ENCODE data around the gene STEAP3. TPM values are rescaled to one million over a fixed set of nuclear protein-coding genes. Genes with fewer than 3 reads are reported as not detected.

Gene STEAP3
- polyA plus RNA-seq, 12 donors = 5.3 to 27.1 (median 14.7) TPM; not detected in 1

DNA sequence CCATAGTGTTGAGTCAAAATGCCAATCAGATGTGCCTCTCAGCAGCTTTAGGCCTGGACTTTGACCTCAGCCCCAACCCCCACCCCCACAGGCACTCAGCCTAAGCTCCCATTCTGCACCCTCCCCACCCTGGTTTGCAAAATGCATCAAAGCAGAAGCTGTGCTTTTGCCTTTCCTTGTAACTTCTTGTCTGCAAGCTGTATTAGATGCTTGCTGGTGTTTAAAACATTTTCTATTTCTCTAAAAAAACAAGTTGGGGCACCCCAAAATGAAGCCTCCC, 26.6 kb upstream of the STEAP3 start:
- no peak for DNase-seq

DNA sequence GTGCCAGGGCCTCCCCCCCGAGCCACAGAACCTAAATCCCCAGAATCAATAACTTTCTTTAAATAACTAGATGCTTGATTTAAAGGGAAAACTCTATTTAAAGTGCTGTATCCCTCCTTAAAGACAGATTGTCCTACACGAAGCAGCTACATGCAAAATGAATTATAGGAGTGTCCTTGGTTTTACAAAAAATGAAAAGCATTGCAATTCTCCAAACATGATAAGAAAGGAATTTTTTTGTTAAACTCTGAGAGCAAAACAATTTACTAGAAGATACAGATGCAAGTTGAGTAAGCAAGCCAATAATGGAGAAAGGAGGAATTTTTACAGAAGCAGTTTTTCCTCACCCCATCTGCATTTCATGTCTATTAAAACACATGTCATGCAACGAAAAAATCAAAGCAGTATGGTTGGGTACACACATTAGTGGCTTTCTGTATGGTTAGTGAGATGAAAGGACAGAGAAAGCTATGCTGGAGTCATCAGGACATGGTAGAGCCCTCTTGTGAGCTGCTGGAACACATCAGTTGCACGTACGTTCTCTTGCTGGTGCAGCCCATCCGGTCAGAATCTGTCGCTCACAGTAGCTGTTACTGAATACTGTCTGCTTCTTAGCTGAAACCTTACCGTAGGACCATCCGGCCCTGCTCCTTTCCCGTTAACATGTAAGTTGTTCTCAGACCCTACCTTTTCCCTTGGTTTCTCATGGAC, 25.9 kb upstream of the STEAP3 start:
- no peak for DNase-seq

DNA sequence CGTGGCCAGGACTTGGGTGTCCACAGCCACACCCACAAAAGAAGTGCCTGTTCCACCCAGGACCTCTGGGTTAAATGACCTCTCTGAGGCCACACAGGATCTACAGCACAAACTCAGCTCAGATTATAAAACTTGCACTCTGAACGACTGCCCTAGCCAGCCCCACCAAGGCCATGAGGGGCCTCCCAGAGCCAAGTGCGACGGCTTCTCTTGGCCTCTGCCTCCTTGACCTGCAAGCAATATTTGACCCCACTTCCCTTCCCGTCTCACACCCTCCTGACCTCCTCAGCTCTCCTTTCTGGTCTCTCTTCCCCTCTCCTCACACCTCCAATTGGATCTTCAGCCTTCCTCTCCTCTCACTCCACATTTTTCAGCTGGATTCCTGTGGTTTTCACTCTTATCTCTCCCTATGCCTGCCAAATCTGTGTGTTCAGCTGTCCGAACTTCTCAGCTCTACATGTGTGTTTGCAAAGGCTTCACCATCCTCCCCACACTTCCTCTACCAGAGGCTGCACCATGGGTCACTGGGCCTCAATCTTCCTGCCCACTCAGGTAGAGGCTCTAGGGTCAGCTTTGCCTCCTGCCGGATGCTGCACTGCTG, 25.3 kb upstream of the STEAP3 start:
- no peak for DNase-seq

DNA sequence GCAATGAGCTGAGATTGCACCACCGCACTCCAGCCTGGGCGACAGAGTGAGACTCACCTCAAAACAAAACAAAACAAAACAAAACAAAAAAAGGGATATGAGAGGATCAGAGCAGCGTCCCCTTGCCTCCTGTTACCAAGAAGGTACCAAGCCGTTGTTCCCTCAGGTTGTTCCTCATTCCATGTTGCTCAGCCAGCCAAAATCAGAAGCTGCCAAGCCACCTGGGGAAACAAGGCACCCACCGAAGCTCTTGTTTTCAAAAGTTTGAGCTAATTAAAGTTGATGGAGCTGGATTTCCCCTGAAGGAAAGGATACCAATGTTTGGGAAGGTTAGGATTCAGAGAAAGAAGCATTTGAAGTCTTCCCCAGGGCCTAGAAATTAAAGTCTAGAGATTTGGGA, 21.8 kb upstream of the STEAP3 start:
- DNase-seq = no peak

DNA sequence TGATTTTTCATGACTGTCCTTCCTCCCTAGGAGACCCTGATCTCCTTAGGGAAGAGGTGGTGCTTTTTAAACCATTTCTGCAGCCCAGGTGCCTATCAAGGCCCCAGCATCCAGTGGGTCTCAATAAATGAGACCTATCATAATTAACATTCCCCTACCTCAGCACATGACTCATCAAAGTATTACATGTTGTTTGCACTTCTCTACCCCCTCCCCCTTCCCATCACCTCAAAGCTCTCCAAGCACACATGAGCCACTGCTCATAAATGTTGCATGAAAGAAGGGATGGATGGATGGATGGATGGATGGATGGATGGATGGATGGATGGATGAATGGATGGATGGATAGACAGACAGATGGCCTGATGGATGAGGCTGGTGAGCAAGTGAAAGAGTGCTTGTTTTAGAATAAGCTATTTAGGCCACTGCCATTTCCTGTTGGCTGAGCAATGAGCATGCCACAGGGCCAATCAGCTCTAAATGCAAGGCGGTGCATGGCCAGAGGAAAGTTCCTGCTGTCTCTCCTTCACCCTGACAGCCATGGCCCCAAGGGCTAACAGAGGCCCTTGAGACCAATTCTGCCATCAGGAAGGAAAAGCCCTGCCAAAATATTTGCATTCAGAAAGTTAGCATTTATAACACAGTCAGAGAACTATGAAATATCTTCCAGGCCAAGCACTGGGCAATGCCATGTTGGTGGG, 20.9 kb upstream of the STEAP3 start:
- no peak for DNase-seq

DNA sequence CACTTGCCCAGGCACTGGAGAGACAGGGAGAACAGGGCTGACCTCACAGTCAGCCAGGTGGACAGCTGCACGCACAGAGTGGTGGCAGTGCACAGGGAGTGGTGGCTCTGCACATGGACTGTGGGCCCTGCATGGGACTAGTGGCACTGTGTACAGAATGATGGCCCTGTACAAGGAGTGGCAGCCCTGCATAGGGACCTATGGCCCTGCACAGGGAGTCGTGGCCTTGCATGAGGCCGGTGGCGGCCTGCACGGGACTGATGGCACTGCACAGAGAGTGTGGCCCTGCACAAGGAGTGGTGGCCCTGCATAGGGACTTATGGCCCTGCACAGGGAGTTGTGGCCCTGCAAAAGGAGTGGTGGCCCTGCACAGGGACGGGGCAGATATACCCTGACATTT, 19.1 kb upstream of the STEAP3 start:
- no peak for DNase-seq

DNA sequence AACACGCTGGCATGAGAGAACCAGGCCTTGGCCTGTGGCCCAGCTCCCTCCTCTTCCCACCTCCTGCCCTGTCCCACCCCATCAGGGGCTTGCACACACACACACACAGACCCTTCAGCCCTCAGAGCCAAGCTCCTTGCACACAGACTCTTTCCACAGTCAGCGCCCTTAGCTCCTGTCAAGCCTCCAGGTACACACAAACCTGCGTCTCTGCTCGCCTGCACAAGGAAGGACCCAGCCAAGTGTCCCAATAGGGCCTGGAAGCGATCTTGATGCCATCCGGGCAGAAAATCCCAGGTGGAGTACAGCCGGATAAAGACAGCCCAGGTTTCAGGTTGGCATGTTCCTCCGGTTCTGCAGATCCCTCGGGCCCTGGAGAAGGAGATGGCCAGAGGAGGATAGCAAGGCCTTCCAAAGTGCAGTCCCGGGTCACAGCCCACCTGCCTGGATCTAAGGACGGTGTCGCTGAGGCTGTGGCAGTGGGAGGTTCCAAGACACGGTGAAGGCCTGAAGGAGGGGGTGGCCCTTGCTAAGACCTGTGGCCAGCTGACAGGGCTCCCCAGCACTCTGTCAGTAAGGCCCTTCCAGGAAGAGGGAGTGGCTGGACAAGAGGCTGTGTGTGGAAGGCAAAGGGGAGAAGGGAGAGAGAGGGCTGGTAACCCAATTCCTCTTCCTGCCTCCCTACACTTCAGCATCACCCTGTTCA, 18.5 kb upstream of the STEAP3 start:
- DNase-seq = no peak

DNA sequence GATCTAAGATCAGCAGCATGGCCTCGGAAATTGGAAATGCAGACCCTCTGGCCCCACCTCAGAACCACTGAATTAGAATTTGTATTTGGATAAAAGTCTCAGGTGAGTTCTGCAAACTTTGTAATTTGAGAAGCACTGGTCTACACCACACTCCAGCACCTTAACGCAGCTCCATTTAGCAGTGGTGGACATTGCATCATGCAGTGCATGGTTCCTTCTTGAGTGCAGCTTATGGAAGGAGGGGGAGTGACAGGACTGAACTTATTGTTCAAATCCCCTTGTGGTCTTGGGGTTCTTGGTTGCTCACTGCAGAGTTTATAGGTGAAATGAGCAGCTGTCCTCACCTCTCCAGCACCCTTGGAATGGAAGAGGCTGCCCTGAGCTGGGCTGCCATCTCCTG, 17.4 kb upstream of the STEAP3 start:
- no peak for DNase-seq

DNA sequence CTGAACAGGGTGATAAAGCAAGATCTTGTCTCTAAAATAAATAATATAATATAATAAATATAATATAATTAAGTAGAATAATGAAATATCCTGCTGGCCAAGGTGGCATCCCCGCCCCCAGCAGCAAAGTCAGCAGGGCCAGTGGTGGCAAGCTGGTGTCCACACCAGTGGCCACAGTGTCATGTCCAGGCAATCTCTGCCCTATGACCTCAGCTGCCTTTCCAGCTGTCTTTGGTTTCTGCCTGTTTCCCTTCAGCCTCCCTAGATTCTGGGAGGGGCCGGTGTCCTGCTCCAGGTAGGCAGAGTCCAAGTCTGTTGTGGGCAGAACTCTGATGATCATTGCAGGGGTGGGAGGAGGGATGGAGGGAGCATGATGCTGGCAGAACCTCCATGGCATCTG, 16.2 kb upstream of the STEAP3 start:
- DNase-seq = no peak

DNA sequence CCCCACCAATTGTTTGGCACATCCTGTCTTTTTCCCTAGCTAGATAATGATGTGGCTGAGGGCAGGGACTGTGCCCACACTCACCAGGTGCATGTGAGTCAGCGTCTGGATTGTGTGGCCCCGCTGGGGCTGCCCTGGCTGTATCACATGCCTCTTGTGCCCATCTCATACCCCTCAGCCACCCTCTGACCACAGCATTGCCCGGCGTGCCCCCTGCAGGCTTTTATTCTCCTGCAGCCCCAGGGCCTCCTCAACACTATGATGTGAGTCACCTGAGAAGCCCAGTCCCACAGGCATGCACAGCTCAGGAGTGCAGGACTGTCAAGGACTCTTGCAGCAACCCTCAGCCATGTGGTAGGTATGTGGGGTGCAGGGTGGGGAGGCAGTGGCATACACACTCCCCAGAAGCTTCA, 14.8 kb upstream of the STEAP3 start:
- DNase-seq = no peak

DNA sequence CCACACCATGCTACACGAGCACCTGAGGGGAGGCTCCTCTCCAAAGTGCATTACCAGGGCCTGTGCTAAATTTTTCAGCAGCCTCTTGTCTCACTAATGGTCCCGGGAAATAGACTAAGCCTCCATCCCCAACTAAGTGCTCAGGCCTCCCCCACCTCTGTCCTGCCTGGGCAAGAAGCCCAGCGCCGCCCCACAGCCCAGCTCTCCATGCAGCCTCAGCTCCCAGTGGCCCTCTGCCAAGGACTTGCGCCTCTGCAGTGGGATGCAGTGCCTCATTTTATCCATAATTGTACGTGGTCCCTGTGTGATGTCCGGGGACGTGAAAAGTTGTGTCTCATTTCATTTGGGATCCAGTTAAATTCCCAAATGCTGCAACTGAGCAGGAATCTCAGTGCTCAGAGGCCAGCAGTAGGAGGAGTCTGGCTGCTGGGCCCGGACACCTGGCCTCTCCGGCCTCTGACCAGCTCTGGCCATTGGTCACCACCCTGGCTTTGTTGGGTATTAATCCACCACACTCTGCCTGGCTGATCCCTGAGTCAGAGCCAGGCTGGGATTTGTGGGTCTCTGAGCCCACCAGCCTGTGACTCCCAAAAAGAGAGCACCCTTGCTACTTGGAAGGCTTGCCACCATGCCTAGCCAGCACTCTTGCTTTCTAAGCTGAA, 11.4 kb upstream of the STEAP3 start:
- no peak for DNase-seq

DNA sequence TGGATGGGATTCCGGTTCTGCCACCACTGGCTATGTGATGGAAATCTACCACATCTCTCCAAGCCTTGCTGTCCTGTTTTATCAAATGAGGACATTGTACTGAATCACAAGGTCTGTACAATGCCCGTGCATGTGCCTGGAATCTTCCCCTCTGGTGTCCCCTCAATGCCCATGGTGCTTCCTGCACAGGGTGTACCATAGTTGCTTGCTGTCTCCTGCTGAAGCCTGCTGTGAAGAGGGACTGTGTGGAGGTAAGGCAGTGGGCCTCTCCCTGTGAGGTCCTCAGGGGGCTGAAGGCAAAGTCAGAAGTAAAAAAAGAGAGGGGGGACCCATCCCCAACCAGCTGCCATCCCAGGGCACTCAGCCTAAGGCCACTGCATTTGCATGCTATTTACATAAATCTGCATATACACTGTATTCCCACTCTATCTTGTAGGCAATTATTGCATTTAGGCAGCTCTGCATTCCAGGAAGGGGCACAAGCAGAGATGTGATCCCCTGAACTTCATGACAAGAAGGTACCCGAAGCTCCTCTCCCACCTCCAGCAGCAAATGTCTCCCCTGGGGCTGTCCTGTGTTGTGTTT, 9.1 kb upstream of the STEAP3 start:
- DNase-seq = no peak

DNA sequence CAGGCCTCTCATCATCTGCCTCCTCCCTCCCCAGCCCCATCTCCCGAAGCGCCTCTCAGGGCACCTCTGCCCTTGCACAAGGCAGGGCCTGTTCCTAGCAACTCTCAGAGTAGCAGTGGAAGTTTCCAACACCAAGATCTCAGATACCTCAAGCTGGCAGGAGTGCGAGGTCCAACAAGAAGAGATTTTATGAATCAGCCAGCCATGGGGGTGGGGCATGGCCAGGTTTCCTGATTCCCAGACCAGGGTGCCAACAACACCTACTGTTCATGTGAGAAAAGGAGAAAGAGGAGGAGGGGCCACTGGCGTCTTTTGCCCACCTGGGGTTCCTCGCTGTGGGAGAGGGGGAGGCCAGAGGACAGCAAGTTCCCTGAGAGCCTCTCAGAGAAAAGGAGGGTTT, 6.6 kb upstream of the STEAP3 start:
- no peak for DNase-seq

DNA sequence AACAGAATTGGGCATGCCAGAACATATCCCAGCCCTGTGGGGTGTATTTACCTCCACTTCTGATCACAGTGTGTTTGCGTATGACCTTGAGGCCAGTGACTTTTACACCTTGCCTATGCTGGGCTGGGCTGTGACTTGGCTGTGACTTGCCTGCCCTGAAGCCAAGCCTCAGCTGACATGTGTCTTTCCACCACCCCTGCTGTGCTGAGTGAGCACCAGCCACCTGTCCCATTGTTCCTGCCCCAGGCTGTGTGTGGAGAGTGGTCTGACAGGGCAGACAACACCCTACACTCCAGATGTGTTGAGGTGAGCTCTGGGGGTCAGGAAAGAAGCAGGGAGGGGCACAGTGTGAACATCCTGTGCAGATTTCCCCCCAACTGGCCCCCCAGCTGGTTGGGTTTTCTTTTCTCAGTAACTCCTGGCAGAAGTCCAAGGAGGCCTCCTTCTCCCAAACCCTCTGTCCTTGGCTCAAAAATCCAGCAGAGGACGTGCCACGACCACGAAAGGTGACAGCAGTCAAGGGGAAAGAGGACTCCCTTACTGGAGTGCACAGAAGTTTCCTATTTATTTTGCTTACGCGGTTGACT, 5.1 kb upstream of the STEAP3 start:
- peak; percentile 44 for DNase-seq

DNA sequence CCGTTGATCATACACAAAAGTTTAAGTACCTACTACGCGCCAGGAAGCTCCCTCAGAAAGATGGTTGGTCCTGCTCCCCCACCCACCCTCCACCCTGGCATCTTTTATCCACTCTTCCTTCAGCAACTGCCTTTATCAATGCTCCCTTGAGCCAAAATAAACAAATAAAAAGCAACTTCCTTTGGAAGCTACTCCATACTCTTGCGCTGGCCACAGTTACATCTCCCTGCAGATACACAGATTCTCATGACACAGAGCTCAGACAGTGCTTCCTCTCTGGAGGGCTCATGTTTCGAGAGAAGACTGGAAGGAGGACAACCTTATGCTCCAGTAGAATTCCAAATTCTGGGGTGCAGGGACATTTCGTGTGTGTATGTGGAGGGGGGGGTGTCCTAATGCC, 3.8 kb upstream of the STEAP3 start:
- DNase-seq = no peak

DNA sequence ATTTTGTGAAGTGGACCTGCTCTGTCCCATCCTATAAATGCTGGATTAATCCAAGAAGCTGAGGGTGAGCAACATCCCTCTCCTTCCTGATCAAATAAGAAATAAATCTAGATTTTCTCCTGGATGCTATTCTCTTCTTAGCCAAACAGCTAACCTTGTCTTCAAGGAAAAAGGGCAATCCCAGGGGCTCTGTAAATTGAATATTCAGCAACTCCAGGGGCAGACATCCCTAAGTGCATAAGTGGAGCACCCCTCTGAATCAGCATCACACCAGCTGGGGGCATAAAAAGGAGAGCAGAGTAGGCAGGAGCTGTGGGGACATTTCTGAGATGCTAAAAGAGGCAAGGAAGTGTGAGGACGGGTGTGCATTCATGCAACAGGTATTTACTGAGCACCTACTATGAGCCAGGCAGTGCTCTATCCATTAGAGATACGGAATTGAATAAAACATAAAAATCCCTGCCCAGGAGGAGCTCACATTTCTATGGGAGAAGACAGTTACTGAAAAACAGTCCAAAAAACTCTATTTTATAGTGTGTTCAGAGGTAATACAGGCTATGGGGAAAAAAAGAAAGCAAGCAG, 2.8 kb upstream of the STEAP3 start:
- no peak for DNase-seq

DNA sequence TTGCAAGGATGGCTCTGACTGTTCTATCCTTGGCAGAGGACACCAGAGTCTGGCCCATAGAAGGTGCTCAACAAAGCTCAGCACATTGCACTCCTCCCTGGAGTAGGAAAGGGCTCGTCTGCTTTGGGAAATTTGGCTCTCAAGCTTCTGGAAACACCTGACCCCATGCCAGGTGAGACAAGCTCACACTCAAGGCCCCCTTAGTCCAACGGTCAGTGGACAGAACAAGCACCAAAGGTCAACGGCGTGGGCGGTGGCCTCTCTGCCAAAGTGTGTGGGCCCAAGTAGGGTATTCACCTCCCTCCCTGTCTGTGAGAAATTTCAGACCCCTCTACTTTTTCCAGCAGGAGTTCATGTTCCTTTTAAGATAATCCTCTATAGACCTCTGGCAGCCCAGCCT, 2.0 kb upstream of the STEAP3 start:
- DNase-seq = no peak

DNA sequence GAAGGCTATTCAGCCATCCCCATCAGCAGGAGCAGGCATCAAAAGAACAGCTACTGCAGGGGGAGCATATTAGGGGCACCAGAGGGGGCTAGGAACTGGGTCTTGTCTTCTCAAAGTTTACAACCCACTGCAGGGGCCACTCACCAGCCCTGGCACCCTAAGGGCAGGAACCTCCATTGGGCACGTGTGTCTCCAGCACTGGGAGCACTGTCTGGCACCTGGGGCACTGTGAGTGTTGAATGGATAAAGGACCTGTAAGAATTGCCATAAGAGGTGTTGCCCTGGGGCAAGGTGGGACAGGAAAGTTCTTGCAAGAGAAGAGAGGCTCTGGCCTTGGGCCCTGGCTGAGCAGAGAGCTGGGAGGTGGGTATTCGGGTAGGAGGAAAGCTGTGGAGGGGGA, 1.4 kb upstream of the STEAP3 start:
- DNase-seq = no peak

DNA sequence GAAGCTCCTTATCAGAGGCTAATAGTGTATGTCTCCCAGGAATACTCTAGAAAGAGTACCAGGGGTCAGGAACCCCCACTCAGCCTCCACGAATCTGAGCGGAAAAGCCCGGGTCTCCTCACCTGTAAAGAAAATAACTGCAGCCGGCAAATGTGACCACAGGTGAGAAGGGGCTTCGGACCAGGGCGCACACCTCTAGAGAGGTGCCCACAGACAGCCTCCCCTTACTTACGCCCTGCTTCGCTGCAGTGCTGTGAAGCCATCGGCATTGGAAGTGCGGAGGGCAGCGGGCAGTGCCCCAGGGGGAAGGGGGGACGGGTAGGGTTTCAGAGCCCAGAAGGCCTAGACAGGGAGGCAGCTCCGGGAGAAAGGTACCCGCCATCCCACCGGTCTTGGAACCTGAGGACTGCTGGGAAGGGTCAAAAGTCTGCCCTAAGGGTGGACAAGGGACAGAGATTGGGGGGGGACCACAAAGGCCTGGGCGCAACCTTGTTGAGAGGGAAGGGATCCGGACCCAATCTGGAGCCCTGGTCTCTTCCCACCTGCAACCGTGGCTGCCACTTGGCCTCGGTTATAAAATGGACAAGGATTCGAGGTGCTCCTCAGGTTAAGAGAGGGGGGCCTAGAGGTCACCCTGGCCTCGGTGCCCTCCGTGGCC, 642 bp upstream of the STEAP3 start:
- no peak for DNase-seq

DNA sequence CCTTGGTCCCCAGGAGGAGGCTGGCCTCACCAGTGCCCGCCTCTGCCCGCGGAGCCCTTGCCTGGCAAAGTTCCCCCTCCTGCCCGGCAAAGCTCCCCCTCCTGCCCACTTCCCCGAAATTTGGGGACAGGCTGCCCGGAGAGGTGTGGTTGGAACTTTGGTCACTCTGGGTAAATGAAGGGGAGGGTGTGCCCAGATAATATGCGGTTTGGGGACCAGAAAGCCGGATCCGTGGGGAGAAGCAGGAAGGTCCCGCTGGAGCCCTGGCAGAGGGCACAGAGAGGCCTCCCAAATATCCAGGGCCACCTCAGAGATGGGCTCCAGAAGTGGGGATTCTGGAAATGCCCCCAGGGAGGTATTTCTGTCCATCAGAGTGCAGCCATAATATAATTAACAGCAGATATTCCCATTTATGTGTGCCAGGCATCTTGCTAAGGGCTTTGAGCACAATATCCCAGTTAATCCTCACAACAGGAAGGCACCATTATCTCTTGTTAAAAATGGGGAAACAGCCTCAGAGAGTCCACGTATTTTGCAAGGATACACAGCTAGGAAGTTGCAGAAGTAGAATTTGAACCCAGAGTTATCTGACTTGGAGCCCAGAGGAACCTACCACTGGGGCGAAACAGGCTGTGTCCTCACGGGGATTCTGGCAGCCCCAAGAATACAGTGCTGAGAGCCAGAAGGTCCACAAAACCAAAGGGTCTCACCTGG, 914 bp downstream of the STEAP3 start:
- DNase-seq = no peak
